ENCODE results near the gene SMARCC1. TPM values are rescaled to one million over a fixed set of nuclear protein-coding genes. Genes with fewer than 3 reads are reported as not detected.

The SMARCC1 gene
- total RNA-seq, 2 donors from 2014 or later, result 11.6 to 19.3 TPM

GRCh38 chr3:47636921-47637320, 144.8 kb downstream of the SMARCC1 start:
- TF ChIP-seq CTCF (IDR thresholded peaks at IDR 0.05), result no peak
- H3K9me3 ChIP-seq, result no peaks in the 10 kb centered on the region
- no peak overlapping the region for H3K27ac ChIP-seq
- DNase-seq (ENCODE audit: low spot score), result no peak
- H3K27me3 ChIP-seq, result no peaks in the 10 kb centered on the region
- H3K36me3 ChIP-seq, result peaks cover 25% of the 10 kb centered on the region
- no peaks in the 10 kb centered on the region for H3K4me1 ChIP-seq
- no peak overlapping the region for H3K4me3 ChIP-seq

GRCh38 chr3:47636225-47636624, 145.5 kb downstream of the SMARCC1 start:
- Histone ChIP-seq H3K4me1 (no peaks in the 10 kb centered on the region), H3K36me3 (peaks cover 32% of the 10 kb centered on the region), H3K27ac (no peak overlapping the region), H3K27me3 (no peaks in the 10 kb centered on the region), H3K9me3 (no peaks in the 10 kb centered on the region), H3K4me3 (no peak overlapping the region)
- TF ChIP-seq CTCF (IDR thresholded peaks at IDR 0.05), result no peak
- DNase-seq (ENCODE audit: low spot score), result no peak

GRCh38 chr3:47635536-47635935, 146.2 kb downstream of the SMARCC1 start:
- no peak overlapping the region for H3K4me3 ChIP-seq
- no peak for DNase-seq (ENCODE audit: low spot score)
- H3K27ac ChIP-seq, result no peak overlapping the region
- no peaks in the 10 kb centered on the region for H3K9me3 ChIP-seq
- H3K4me1 ChIP-seq, result no peaks in the 10 kb centered on the region
- H3K36me3 ChIP-seq, result peaks cover 33% of the 10 kb centered on the region
- no peaks in the 10 kb centered on the region for H3K27me3 ChIP-seq
- TF ChIP-seq CTCF (IDR thresholded peaks at IDR 0.05), result no peak

- Histone ChIP-seq H3K4me1 (no peaks in the 10 kb centered on the region), H3K4me3 (no peak overlapping the region), H3K27me3 (no peaks in the 10 kb centered on the region), H3K27ac (no peak overlapping the region), H3K9me3 (no peaks in the 10 kb centered on the region), H3K36me3 (peaks cover 33% of the 10 kb centered on the region)
- TF ChIP-seq CTCF (IDR thresholded peaks at IDR 0.05), result no peak
- DNase-seq (ENCODE audit: low spot score), result no peak
Observed at GRCh38 chr3:47634996-47635395, 146.7 kb downstream of the SMARCC1 start.

- peaks cover 26% of the 10 kb centered on the region for H3K36me3 ChIP-seq
- TF ChIP-seq CTCF (IDR thresholded peaks at IDR 0.05), result no peak
- no peak for DNase-seq (ENCODE audit: low spot score)
- no peaks in the 10 kb centered on the region for H3K9me3 ChIP-seq
- H3K4me3 ChIP-seq, result no peak overlapping the region
- no peaks in the 10 kb centered on the region for H3K4me1 ChIP-seq
- H3K27me3 ChIP-seq, result no peaks in the 10 kb centered on the region
- no peak overlapping the region for H3K27ac ChIP-seq
Observed at GRCh38 chr3:47630810-47631209, 150.9 kb downstream of the SMARCC1 start.

- Histone ChIP-seq H3K4me3 (no peak overlapping the region), H3K9me3 (no peaks in the 10 kb centered on the region), H3K27me3 (no peaks in the 10 kb centered on the region), H3K27ac (no peak overlapping the region), H3K4me1 (no peaks in the 10 kb centered on the region), H3K36me3 (peaks cover 26% of the 10 kb centered on the region)
- DNase-seq (ENCODE audit: low spot score), result no peak
- TF ChIP-seq CTCF (IDR thresholded peaks at IDR 0.05), result no peak
Observed at GRCh38 chr3:47629770-47630169, 151.9 kb downstream of the SMARCC1 start.

All from right atrium auricular region (tissue), 2 donors.